ENCODE results near the gene SNRPD2.

- TF ChIP-seq TAF1 (IDR thresholded peaks at IDR 0.05; ENCODE audit: low read depth, low read length) (no peak), POLR2AphosphoS5 (IDR thresholded peaks at IDR 0.05; ENCODE audit: low read depth, low read length) (no peak), POLR2A (IDR thresholded peaks at IDR 0.05; ENCODE audit: low read depth, low read length) (no peak), POU2F2 (IDR thresholded peaks at IDR 0.05; ENCODE audit: low read depth, low read length) (no peak; the same call in 1 of the 2 replicates)
Measured at GRCh38 chr19:45693106-45693788, 1.5 kb upstream of the SNRPD2 start.

All from GM12891 (cell line).